HepG2 (cell line): Measurements from ENCODE around the gene DNAJB12. TPM values are rescaled to one million over a fixed set of nuclear protein-coding genes. Genes with fewer than 3 reads are reported as not detected.

ENCODE experiments used
- AKAP8 ChIP-seq: sonication (generic); formaldehyde crosslinking; IDR thresholded peaks from 2 replicates; pipeline ENCODE4 v1.5.1; 2020; ENCODE audit warnings: mild to moderate bottlenecking, missing genetic modification reagents
- ATF1 ChIP-seq: IDR thresholded peaks from 2 replicates; pipeline ENCODE4 v1.6.1; 2016; ENCODE audit warnings: mild to moderate bottlenecking, control low read depth
- GATAD2A ChIP-seq: IDR thresholded peaks from 2 replicates; pipeline ENCODE4 v1.6.1; 2016
- JUN ChIP-seq: sonication (generic); formaldehyde crosslinking; IDR thresholded peaks from 2 replicates; pipeline ENCODE4 v1.4.0; 2020; ENCODE audit warnings: mild to moderate bottlenecking, missing genetic modification reagents
- KDM4B ChIP-seq: sonication (generic); formaldehyde crosslinking; IDR thresholded peaks from 2 replicates; pipeline ENCODE4 v1.4.0; 2020; ENCODE audit warnings: missing genetic modification reagents
- NCOA2 ChIP-seq: sonication (generic); formaldehyde crosslinking; IDR thresholded peaks from 2 replicates; pipeline ENCODE4 v1.8.0; 2022; ENCODE audit warnings: inconsistent platforms
- PHF21A ChIP-seq: sonication (generic); formaldehyde crosslinking; IDR thresholded peaks from 2 replicates; pipeline ENCODE4 v1.5.0; 2020; ENCODE audit warnings: mild to moderate bottlenecking, missing genetic modification reagents
- RXRA ChIP-seq: sonication (generic); formaldehyde crosslinking; IDR thresholded peaks from 2 replicates; pipeline ENCODE4 v1.5.1; 2020; ENCODE audit warnings: missing genetic modification reagents
- TBX2 ChIP-seq: sonication (generic); formaldehyde crosslinking; IDR thresholded peaks from 2 replicates; pipeline ENCODE4 v1.5.0; 2020; ENCODE audit warnings: missing genetic modification reagents, mild to moderate bottlenecking, borderline replicate concordance
- ZFP62 ChIP-seq: sonication (generic); formaldehyde crosslinking; IDR thresholded peaks from 2 replicates; pipeline ENCODE4 v1.4.0; 2020; ENCODE audit warnings: missing genetic modification reagents
- ZNF12 ChIP-seq: sonication (generic); formaldehyde crosslinking; IDR thresholded peaks from 2 replicates; pipeline ENCODE4 v1.5.0; 2020; ENCODE audit warnings: missing genetic modification reagents
- ZNF121 ChIP-seq: sonication (generic); formaldehyde crosslinking; IDR thresholded peaks from 2 replicates; pipeline ENCODE4 v1.5.0; 2020; ENCODE audit warnings: mild to moderate bottlenecking, missing genetic modification reagents
- ZNF3 ChIP-seq: IDR thresholded peaks from 2 replicates; pipeline ENCODE4 v1.7.0; 2017; ENCODE audit warnings: inconsistent platforms
- ZNF430 ChIP-seq: sonication (generic); formaldehyde crosslinking; IDR thresholded peaks from 2 replicates; pipeline ENCODE4 v1.9.0; 2021; ENCODE audit warnings: mild to moderate bottlenecking, missing genetic modification reagents
- ZNF614 ChIP-seq: IDR thresholded peaks from 2 replicates; pipeline ENCODE4 v1.6.1; 2018; ENCODE audit warnings: missing biosample characterization, missing genetic modification reagents, inconsistent platforms, borderline replicate concordance
- ZNF841 ChIP-seq: sonication (generic); formaldehyde crosslinking; IDR thresholded peaks from 2 replicates; pipeline ENCODE4 v1.8.1; 2023; ENCODE audit warnings: missing genetic modification reagents, borderline replicate concordance
- ZSCAN22 ChIP-seq: sonication (generic); formaldehyde crosslinking; IDR thresholded peaks from 2 replicates; pipeline ENCODE4 v1.4.0; 2020; ENCODE audit warnings: mild to moderate bottlenecking, missing genetic modification reagents
- polyA plus RNA-seq, 8 experiments: library from polyadenylated mRNA; depleted of rRNA in 3 of 8; stranded (reverse) in 7 of 8; unstranded in 1 of 8; fragments of >200 nt; fragmentation: Illumina TruSeq in 4 of 8; extraction: Trizol in 4 of 8; gene quantifications; 2 replicates each; pipeline versions ENCODE4 v1.2.1 to v1.2.3, GENCODE V29; 2011 to 2016; ENCODE audit warnings: low read depth in 4 of 8, missing spikeins in 1 of 8, mixed read lengths in 1 of 8; ENCODE audit not compliant: insufficient read depth in 1 of 8
- total RNA-seq, 5 experiments: library from RNA; depleted of rRNA; stranded (reverse); fragments of >200 nt; fragmentation: Illumina TruSeq; extraction: Trizol; gene quantifications; 2 replicates each; pipeline ENCODE4 v1.2.3, GENCODE V29; 2016; ENCODE audit warnings: low read depth in 1 of 5
- TF ChIP-seq, protein P1 (sequence below): sonication (generic); formaldehyde crosslinking; IDR thresholded peaks from 2 replicates; pipeline ENCODE4 v1.5.1; 2020; ENCODE audit warnings: missing genetic modification reagents, mild to moderate bottlenecking, borderline replicate concordance
- TF ChIP-seq, protein P2 (sequence below): sonication (generic); formaldehyde crosslinking; IDR thresholded peaks from 2 replicates; pipeline ENCODE4 v1.8.0; 2022; ENCODE audit warnings: mild to moderate bottlenecking, missing genetic modification reagents; ENCODE audit not compliant: insufficient replicate concordance
- TF ChIP-seq, protein P3 (sequence below): sonication (generic); formaldehyde crosslinking; IDR thresholded peaks from 2 replicates; pipeline ENCODE4 v1.8.1; 2023; ENCODE audit warnings: missing genetic modification reagents, inconsistent platforms, borderline replicate concordance
- TF ChIP-seq, protein P4 (sequence below): sonication (generic); formaldehyde crosslinking; IDR thresholded peaks from 2 replicates; pipeline ENCODE4 v1.4.0; 2020; ENCODE audit warnings: missing genetic modification reagents
- TF ChIP-seq, protein P5 (sequence below): IDR thresholded peaks from 2 replicates; pipeline ENCODE4 v1.6.1; 2018; ENCODE audit warnings: missing genetic modification reagents, mild to moderate bottlenecking, missing compliant biosample characterization

DNAJB12 gene
- total and polyA plus RNA-seq, 2 of the 13 experiments (the other 11 are each of a cell fraction or from before 2014, with no cell fraction given), result 10.8 to 18.2 TPM

DNA sequence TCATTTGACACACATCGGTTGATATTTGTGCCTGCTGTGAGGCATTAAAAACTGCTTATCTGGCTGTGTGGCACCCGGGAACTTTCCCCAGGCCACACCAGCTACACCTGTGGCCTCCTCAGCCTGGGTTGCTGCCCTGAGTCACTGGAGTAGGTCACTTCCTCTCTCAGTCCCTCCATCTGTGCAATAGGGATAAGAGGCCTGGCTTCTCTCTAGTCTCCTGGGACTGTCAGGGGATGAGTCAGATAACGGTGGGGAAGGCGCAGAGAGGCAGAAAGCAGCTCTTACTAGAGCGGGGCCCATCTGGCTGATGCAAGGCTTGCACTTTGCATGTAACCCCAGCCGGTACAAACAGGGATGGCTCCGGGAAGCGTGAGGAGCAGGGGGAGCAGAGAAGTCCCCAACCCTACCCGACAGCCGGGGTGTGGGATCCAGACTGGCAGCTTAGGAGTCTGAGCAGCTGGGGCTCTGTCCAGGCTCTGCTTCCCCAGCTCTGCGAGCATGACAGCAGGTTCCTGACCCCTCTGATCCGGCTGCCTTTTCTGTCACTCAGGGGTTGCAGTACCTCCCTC is 34.0 kb downstream of the DNAJB12 start (continued):
- TF ChIP-seq, protein P1, sequence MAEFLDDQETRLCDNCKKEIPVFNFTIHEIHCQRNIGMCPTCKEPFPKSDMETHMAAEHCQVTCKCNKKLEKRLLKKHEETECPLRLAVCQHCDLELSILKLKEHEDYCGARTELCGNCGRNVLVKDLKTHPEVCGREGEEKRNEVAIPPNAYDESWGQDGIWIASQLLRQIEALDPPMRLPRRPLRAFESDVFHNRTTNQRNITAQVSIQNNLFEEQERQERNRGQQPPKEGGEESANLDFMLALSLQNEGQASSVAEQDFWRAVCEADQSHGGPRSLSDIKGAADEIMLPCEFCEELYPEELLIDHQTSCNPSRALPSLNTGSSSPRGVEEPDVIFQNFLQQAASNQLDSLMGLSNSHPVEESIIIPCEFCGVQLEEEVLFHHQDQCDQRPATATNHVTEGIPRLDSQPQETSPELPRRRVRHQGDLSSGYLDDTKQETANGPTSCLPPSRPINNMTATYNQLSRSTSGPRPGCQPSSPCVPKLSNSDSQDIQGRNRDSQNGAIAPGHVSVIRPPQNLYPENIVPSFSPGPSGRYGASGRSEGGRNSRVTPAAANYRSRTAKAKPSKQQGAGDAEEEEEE (CRISPR knock-in tag), result no peak
- TF ChIP-seq, protein P2, sequence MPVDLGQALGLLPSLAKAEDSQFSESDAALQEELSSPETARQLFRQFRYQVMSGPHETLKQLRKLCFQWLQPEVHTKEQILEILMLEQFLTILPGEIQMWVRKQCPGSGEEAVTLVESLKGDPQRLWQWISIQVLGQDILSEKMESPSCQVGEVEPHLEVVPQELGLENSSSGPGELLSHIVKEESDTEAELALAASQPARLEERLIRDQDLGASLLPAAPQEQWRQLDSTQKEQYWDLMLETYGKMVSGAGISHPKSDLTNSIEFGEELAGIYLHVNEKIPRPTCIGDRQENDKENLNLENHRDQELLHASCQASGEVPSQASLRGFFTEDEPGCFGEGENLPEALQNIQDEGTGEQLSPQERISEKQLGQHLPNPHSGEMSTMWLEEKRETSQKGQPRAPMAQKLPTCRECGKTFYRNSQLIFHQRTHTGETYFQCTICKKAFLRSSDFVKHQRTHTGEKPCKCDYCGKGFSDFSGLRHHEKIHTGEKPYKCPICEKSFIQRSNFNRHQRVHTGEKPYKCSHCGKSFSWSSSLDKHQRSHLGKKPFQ (CRISPR knock-in tag), result peak; percentile 46
- no peak for TF ChIP-seq ZNF121
- TF ChIP-seq ZNF12, result peak; percentile 48
- no peak for TF ChIP-seq ZNF841 (CRISPR knock-in tag)
- TF ChIP-seq ATF1 (CRISPR knock-in tag), result no peak
- no peak for TF ChIP-seq ZFP62 (CRISPR knock-in tag)
- peak; percentile 89 for TF ChIP-seq GATAD2A (CRISPR knock-in tag)
- no peak for TF ChIP-seq AKAP8
- peak; percentile 73 for TF ChIP-seq PHF21A (CRISPR knock-in tag)
- TF ChIP-seq, protein P3, sequence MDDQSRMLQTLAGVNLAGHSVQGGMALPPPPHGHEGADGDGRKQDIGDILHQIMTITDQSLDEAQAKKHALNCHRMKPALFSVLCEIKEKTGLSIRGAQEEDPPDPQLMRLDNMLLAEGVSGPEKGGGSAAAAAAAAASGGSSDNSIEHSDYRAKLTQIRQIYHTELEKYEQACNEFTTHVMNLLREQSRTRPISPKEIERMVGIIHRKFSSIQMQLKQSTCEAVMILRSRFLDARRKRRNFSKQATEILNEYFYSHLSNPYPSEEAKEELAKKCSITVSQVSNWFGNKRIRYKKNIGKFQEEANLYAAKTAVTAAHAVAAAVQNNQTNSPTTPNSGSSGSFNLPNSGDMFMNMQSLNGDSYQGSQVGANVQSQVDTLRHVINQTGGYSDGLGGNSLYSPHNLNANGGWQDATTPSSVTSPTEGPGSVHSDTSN, result 0 out of 2 replicates have a peak, but pooled peaks have one; percentile 35
- TF ChIP-seq KDM4B (CRISPR knock-in tag), result peak; percentile 50; the same call in 1 of the 2 replicates
- peak; percentile 27; the same call in 1 of the 2 replicates for TF ChIP-seq RXRA (CRISPR knock-in tag)
- TF ChIP-seq ZSCAN22, result no peak
- TF ChIP-seq, protein P4, sequence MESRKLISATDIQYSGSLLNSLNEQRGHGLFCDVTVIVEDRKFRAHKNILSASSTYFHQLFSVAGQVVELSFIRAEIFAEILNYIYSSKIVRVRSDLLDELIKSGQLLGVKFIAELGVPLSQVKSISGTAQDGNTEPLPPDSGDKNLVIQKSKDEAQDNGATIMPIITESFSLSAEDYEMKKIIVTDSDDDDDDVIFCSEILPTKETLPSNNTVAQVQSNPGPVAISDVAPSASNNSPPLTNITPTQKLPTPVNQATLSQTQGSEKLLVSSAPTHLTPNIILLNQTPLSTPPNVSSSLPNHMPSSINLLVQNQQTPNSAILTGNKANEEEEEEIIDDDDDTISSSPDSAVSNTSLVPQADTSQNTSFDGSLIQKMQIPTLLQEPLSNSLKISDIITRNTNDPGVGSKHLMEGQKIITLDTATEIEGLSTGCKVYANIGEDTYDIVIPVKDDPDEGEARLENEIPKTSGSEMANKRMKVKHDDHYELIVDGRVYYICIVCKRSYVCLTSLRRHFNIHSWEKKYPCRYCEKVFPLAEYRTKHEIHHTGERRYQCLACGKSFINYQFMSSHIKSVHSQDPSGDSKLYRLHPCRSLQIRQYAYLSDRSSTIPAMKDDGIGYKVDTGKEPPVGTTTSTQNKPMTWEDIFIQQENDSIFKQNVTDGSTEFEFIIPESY (CRISPR knock-in tag), result no peak
- peak; percentile 80; the same call in 1 of the 2 replicates for TF ChIP-seq ZNF614 (CRISPR knock-in tag)
- peak; percentile 51; the same call in 1 of the 2 replicates for TF ChIP-seq ZNF3 (CRISPR knock-in tag)
- TF ChIP-seq, protein P5, sequence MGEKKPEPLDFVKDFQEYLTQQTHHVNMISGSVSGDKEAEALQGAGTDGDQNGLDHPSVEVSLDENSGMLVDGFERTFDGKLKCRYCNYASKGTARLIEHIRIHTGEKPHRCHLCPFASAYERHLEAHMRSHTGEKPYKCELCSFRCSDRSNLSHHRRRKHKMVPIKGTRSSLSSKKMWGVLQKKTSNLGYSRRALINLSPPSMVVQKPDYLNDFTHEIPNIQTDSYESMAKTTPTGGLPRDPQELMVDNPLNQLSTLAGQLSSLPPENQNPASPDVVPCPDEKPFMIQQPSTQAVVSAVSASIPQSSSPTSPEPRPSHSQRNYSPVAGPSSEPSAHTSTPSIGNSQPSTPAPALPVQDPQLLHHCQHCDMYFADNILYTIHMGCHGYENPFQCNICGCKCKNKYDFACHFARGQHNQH (CRISPR knock-in tag), result 0 out of 2 replicates have a peak, but pooled peaks have one; percentile 13
- TF ChIP-seq JUN, result peak; percentile 71; the same call in 1 of the 2 replicates
- TF ChIP-seq ZNF430, result peak; percentile 66; the same call in 1 of the 2 replicates
- TF ChIP-seq NCOA2 (CRISPR knock-in tag), result peak; percentile 65
- peak; percentile 54 for TF ChIP-seq TBX2
